Measurements from ENCODE around the gene NAPA. TPM values are rescaled to one million over a fixed set of nuclear protein-coding genes. Genes with fewer than 3 reads are reported as not detected.

Gene NAPA
- total RNA-seq, 1 donor from 2014 or later: 112 TPM

DNA sequence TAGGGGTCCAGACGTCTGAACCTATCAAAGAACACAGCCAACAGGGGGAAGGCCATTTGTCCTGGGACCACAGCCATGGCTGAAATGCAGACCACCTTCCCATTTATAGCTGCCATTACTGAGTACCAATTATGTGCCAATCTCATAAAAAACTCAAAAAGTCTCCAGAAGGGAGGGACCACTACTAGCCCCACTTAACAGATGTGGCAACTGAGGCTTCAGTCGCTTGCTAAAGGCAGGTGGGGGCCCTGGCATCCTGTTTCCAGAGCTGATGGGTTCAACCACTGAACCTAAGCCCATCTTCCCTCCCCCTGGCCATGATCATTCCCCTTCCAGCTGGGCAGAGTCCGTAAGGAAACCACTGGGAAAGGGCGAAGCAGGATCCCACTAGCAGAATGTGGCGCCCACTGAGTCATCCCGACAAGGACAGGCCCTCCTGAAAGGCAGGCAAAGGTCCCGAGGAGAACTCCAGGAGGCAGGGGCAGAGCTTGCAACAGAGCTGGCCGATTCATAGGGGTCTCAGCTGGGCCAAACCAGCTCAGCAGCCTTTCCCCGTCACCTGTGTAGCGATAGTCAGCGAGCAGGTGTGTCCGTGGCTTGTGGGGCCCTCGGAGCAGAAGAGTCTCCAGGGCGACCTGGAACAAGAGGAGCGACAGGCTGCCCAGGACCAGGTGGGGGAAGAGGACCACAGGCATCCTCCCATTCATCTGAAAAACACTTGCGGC is 14.3 kb upstream of the NAPA start:
- DNase-seq (ENCODE audit: low spot score): no peak
- intact Hi-C loops (cut with DNase I): no loop called here

DNA sequence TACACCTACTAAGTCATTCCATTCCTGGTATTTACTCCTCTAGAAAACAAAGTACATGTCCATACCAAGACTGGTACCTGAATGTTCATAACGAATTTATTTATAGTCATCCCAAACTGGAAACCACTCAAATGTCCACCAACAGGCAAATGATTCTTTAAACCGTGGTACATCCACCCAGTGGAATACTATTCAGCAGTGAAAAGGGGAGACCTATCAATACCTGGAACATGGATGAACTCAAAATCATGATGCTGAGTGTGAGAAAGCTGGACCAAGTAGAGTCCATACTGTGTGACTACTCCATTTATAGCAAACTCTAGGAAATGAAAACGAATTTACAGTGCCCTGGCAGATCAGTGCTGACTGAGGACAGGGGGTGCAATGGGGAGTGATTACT is 11.9 kb upstream of the NAPA start:
- intact Hi-C loops (cut with DNase I): no loop called here
- DNase-seq (ENCODE audit: low spot score): no peak

DNA sequence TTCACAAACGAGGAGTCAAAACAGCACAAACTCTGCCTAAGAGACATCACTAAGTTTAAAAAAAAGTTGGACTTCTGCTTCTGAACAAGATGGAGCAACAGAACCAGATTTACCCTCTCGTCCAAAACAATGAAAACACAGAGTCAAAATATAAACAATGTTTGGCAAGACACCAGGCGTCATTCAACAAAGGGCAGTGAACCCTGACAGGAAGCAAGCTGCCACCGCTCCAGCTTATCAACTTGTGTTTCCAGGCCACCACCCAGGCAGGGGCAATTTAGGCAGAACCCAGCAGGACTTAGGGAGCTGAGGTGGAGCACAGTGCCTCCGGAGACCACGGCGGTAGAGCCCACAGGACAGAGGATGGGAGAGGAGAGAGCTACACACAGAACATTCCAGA is 8.6 kb upstream of the NAPA start:
- DNase-seq (ENCODE audit: low spot score): no peak
- intact Hi-C loops (cut with DNase I): no loop called here

DNA sequence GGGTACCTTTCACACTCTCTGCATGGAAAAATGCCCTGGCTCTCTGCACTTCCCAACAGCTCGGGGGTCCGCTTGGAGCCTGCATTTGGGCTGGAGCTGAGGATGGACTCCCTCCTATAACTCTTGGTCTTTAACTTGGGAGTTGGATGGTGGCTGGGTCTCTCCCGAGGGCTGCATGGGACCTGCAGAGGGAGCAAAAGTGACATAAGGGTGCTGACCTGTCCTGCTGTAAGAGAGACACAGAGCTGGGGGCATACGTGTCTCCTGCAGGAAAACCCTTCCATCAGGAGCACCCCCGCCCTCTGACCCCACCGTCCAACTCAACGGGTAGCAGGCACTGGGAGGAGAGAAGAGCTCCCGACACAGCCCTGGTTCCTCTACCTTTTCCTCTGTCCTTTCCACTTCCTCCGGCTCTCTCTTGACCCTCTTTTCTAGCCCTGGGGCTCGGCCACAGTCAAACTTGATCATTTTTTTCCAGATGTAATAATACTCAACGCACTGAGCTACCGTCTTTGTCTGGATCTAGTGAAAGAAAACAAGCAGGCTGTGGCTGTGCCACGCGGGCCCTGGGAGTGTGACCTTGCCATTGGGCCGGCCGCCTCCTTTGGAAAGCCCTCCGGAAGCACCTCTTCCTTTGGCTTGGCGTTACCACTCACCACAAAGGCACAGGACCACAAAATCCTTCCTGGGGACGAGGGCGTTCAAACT is 6.8 kb upstream of the NAPA start:
- DNase-seq (ENCODE audit: low spot score): no peak
- intact Hi-C loops (cut with DNase I): no loop called here

DNA sequence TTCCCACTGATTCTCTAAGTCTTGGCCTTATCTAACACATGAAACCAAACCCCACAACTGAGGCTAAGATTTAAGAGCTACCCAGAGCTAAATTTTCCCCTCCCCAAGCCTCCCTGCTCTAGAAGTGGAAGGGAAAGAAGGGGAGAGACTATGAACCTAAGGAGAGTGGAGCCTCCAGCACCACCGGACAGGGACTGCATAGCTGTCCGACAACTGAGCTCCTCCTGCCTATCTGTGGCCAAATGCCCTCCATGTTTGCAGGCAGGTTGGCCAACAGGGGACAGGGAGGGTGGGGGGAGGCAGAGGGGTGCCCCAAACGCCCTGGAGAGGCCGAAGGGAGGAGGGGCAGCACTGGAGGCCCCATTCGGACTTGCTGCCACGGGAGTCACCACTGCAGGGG is 6.0 kb upstream of the NAPA start:
- DNase-seq (ENCODE audit: low spot score): no peak
- intact Hi-C loops (cut with DNase I): no loop called here

DNA sequence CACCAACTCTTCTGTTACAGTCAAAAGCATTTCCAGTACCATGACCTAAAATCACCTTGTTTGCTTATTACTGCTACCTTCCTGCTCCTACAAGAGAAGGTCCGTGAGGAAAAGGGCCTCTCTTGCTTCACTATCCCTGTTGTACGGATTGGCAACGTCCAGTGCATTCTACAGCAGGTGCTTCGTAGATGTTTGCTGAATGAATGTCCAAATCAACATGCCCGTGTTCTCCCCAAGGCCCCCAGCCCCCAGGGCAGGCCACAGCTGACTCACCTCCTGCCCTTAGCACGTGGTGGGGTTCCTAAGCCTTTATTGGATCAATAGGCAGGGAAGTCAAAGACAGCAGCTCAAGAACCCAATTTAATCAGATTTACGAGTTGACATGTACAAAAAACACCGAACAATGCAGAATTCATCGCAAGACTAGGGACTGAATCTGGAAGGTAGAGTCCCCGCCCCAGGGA is 5.5 kb upstream of the NAPA start:
- DNase-seq (ENCODE audit: low spot score): no peak
- intact Hi-C loops (cut with DNase I): no loop called here

DNA sequence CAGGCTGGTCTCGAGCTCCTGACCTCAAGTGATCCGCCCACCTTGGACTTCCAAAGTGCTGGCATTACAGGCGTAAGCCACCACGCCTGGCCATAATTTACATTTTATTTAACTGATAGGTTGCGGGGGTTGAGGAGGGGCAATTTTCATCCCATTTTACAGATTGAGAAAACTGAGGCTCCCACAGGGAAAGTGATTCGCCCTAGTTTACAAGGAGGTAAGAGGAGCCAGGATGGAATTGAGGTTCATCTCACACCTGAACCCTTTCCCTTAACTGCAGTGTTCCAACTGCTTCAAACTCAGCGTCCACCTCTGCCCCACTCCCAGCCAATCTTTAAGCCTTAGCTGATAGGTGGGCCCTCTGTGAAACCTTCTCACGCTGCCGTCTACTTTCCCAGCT is 4.0 kb upstream of the NAPA start:
- no peak for DNase-seq (ENCODE audit: low spot score)
- intact Hi-C loops (cut with DNase I): no loop called here

DNA sequence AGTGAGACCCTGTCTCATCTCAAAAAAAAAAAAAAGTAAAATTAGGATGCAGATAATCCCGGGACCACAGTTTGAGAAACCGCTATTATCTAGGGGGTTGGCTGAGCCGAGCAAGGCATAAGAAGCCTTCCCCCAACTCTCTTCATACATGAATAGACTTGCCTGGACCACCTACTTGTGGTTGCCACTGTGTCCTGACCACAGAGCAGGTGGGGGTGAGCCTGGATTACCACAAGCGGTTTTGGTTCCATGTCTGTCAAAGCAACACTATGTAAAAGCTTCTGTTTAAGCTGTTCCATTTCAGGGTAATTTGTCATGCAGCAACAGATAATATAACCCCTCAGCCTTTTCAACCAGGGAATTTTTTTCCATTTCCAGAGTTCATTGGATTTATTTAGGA is 3.3 kb upstream of the NAPA start:
- intact Hi-C loops (cut with DNase I): no loop called here
- DNase-seq (ENCODE audit: low spot score): no peak

DNA sequence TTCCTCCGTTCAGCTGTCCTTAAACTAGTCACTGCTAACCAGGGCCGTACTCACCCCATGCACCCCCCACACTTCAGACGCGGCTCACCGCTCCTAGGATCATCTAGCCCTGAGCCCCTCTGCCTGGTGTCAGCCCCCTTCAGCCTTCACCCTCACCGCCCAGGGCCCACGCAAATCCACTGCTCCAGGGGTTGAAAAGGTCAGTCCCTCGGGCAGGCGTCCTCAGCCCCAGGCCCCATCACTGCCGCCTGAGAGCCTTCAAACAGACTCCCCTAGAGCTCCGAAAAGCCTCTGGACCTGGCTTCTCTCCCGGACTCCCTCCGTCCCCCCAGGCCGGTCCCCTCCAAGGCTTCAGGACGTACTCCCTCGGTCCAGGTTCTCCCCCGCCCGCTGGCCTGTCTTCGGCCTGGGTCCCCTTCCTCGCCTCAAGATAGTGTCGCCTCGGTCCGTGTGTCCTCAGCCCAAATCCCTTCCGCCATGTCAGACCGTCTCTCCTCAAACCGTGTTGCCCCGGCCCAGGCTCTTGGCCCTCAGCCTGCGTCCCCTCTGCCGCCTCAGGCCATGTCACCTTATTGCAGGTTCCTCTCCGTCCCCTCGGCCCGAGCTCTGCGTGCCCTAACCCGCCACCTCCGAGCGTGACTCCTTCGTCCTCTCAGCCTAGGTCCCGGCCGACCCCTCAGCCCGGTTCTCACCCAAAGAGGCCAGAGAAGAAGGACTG is 553 bp downstream of the NAPA start:
- no peak for DNase-seq (ENCODE audit: low spot score)
- intact Hi-C loops (cut with DNase I): loop anchor here (2.0 kb wide), 1 partner anchor 30 kb away; the partner anchor contains the start of gene KPTN

DNA sequence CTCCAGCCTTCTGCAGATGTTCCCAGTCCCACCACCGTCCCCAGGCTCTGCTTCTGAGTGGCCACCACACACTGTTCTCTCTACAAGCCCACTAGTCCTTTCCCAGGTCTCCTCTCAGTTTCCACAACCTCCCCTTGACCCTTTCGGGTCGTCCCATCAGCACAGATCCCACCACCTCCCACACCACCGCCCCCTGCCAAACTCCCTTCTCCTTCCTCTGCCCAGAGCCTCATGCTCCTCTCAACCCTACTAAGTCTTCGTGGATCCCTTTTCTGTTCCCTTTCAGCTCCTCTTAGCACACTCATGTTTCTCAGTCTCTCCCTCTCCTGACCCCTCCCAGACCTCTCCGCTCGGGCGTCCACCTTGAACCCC is 1.9 kb downstream of the NAPA start:
- intact Hi-C loops (cut with DNase I): no loop called here
- DNase-seq (ENCODE audit: low spot score): no peak

DNA sequence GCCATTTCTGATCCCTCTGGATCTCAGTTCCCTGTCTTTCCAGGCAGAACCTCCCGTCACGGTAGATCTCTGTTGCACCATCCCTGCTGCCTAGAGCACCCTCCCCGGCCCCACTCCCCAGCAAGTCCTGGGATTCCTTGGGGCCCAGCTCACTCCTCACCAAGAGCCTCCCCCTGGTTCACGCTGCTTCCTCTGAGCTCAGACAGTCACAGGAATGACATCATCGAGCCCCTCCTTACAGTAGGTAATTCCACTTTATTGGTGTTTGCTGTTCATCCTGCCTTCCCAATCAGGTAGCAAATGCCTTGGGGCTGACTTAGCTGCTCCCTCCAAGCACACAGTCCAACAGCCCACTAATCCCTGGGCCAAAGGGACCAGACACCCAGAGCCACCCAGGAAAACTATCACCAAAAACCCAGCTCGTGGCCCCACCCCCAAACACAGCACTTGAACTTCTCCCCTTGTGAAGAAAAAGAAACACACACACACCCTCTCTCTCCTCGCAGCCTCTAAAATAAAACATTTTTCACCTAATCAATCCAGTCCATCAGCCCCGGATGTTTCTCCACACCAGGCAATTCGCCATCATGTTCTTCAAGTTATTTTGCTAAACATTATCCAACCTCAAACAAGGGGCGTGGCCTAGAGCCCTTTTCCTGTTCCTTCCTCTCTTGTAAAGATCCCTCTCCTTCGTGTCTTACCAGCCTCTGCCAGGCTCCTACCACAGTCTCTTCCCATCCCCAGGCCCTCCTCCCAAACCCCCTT is 2.5 kb downstream of the NAPA start:
- no peak for DNase-seq (ENCODE audit: low spot score)
- intact Hi-C loops (cut with DNase I): no loop called here

DNA sequence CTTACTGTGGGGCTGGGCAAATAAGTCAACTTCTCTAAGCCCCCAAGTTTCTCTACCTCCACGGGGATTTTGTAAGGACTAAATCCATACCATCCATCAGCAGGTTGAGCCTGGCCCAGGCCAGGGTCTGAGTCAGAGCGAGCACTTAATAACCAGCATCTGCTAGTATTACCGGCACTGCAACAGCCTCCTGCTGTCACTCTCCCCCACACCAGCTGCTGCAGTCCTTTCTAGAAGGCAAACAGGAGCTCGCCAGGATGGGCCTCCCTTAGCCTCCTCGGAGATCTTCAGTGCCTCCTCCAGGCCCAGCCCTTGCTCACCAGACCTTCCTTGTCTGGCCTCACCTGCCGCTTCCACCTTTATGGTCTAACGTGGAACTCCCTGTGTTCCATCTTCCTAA is 3.2 kb downstream of the NAPA start:
- intact Hi-C loops (cut with DNase I): no loop called here
- DNase-seq (ENCODE audit: low spot score): no peak

DNA sequence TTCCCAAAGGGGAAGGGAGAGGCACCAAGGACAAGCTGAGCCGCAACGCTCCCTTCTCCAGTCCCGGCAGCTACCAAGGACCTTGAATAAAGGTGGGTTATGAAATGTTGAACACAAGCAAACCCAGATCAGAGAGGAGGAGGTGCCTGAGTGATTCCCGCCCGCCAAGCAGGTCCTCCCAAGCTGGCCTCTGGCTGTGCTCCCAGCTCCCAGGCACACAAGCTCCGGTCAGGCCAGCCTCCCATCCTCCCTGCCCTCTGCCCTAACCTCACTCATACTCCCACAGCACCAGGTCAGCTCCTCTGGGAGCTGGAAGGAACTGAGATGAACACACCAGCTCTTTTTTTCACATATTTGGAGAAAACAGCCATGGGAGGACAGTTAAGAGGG is 3.7 kb downstream of the NAPA start:
- intact Hi-C loops (cut with DNase I): no loop called here
- no peak for DNase-seq (ENCODE audit: low spot score)

DNA sequence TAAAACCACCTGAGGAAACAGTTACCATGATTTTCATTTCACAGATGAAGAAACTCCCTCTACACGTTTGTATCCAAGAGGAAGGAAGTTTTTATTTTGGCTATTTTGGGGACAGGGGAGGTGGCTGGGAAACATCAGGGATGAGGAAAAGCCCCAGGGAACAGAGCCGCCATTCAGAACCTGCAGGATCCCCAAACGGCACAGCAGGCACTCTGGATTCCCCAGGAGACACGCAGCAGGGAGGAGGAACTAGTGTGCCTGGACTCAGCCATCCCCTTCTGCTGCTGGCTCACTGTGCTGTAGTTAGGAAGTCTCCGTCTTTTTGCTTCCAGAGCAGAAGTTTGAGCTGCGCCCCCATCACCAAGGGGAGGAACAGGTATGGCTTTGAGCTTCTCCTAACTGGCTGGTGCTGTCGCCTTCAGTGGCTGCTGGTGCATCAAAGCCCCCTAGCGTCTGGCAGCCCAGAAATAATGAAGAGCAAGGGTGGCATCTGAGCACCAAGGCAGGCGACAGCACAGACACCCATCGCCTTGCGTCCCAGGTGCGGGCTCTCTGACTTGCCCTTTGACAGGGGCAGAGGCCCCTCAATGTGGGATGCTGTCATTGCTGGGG is 4.2 kb downstream of the NAPA start:
- no peak for DNase-seq (ENCODE audit: low spot score)
- intact Hi-C loops (cut with DNase I): no loop called here

DNA sequence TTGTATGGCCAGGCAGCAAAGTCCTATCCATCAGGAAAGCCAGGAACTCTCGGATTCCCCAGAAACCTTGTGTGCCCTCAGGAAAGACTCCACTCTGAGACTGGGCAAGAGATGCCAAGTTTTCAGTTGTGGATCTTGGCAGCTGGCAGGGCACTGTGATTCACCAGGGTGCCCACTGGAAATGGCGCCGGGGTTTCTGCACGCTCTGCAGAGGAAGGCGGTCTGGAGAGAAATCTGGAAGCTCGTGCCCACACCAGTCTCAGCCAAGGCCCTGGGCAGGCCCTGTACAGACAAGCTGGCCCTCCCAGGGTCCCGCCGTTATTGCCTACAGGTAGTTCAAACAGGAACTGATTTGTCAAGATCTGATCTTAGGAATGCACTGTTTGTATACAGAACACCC is 4.9 kb downstream of the NAPA start:
- intact Hi-C loops (cut with DNase I): no loop called here
- DNase-seq (ENCODE audit: low spot score): no peak

DNA sequence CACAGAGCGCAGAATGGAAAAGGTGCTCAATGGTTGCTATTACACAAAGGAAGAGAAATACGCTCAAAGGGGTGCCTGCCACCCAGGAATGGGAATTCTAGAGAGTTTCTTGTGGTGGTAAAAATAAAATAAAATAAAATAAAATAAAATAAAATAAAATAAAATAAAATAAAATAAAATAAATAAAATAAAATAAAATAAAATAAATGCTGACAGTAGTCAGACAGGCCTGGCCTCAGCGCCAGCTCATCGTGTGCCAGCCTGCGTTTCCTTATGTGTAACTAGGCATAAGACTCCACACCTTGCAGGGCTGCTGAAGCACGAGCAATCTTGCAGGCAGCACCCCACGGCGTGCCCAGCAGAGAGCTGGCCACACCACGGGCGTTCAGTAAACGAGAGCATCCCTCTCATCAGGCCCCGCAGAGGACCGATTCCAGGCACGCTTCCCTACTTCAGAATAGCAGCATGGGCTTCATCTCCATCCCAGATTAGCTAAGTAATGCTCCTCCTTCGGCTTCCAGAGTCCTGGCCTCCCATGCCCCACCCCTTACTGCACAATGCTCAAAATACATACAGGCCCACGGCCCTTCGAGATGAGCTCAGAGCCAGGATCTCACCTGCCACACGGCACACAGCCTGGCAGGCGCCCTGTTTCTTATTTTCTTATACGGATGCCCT is 5.6 kb downstream of the NAPA start:
- no peak for DNase-seq (ENCODE audit: low spot score)
- intact Hi-C loops (cut with DNase I): no loop called here

DNA sequence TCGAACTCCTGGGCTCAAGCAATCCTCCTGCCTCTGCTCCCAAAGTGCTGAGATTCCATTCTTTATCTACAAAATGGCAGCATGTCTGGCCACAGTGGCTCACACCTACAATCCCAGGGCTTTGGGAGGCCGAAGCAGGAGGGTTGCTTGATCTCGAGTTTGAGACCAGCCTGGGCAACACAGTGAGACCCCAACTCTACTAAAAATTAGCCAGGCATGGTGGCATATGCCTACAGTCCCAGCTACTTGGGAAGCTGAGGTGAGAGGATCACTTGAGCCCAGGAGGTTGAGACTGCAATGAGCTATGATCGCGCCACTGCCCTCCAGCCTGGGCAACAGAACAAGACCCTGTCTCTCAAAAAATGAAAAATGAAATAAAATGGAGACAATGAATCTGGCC is 6.1 kb downstream of the NAPA start:
- no peak for DNase-seq (ENCODE audit: low spot score)
- intact Hi-C loops (cut with DNase I): no loop called here

DNA sequence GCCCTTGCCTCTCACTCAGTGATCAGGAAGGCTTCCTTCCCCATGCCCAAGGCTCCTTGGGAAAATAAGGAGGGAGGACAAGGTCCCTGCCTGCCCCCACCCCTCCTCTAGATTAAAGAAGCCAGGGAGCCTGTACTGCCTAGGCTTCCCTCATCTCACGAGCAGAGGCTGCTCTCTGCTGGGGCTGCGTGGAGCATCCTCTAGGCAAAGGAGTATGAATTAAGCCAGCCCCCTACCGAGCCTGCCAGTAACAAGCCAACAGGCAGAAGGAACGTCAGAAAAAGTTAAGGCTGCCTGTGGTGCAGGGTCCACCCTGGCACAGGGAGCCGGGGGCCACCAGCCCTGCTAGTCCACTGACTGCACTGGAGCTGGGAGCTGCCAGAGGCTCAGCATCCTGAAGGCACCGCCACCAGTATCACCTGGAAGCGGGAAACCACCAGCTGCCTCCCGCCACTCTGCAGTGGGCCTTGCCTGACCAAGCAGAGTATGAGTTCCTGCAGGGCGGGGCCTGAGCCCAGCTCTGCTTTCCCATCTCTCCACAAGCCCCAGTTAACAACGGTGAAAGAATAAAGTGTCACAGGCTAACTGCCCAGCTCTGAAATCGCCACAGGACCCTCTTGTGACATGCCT is 6.8 kb downstream of the NAPA start:
- DNase-seq (ENCODE audit: low spot score): no peak
- intact Hi-C loops (cut with DNase I): no loop called here

DNA sequence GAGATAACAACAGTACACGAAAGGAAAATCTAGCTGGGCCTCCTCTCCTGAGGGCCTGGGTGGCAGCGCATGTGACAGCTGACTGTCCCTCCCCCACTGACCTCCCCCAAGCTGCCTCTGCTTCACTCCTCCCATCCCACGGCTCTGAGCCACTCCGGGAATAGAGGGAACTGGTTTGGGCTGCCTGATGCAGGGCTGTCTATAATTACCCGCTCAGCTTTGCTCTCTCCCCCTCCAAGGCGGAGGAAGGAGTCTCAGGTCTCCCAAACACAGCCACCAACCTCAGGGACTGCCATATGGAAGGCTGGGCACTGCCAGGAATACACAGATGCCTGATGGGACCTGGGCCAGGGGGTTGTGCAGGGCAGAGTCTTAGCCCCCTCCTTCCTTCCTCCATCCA is 7.9 kb downstream of the NAPA start:
- peak; percentile 83 for DNase-seq (ENCODE audit: low spot score)

More for the DNA sequence above, 7.9 kb downstream of the NAPA start:
- intact Hi-C loops (cut with DNase I): no loop called here

Data from cardiac septum (tissue), 1 donor.